GM19351 (cell line): ENCODE results near the gene USP47.

Experiments used
- ATAC-seq: cut with Tn5 transposase; IDR thresholded peaks from one replicate; pipeline ENCODE4 v1.9.1; 2021; ENCODE audit warnings: mild to moderate bottlenecking, moderate library complexity; ENCODE audit not compliant: unreplicated experiment

The USP47 gene

GRCh38 chr11:11979488-11980117 is 137.8 kb downstream of the USP47 start:
- ATAC-seq: no peak

GRCh38 chr11:11980200-11980599 is 138.4 kb downstream of the USP47 start:
- no peak for ATAC-seq

- no peak for ATAC-seq
Measured at GRCh38 chr11:11980841-11981308, 139.1 kb downstream of the USP47 start.

GRCh38 chr11:11981364-11981763 is 139.6 kb downstream of the USP47 start:
- ATAC-seq: no peak

- no peak for ATAC-seq
Measured at GRCh38 chr11:11981840-11982239, 140.1 kb downstream of the USP47 start.

- no peak for ATAC-seq
Measured at GRCh38 chr11:11982461-11982860, 140.7 kb downstream of the USP47 start.

- ATAC-seq: no peak
Measured at GRCh38 chr11:11982975-11983374, 141.2 kb downstream of the USP47 start.

- ATAC-seq: no peak
Measured at GRCh38 chr11:11983427-11983826, 141.7 kb downstream of the USP47 start.

GRCh38 chr11:11984563-11984962 is 142.8 kb downstream of the USP47 start:
- no peak for ATAC-seq

- no peak for ATAC-seq
Measured at GRCh38 chr11:11985016-11985715, 143.4 kb downstream of the USP47 start.

GRCh38 chr11:11985954-11986949 is 144.5 kb downstream of the USP47 start:
- no peak for ATAC-seq

GRCh38 chr11:11987503-11988022 is 145.8 kb downstream of the USP47 start:
- ATAC-seq: no peak

- ATAC-seq: no peak
Measured at GRCh38 chr11:11988099-11988651, 146.4 kb downstream of the USP47 start.

- ATAC-seq: no peak
Measured at GRCh38 chr11:11988681-11989261, 147.0 kb downstream of the USP47 start.

GRCh38 chr11:11989774-11990744 is 148.3 kb downstream of the USP47 start:
- no peak for ATAC-seq

- no peak for ATAC-seq
Measured at GRCh38 chr11:11992257-11993212, 150.8 kb downstream of the USP47 start.

GRCh38 chr11:11993839-11994238 is 152.1 kb downstream of the USP47 start:
- ATAC-seq: no peak

GRCh38 chr11:11995601-11996000 is 153.8 kb downstream of the USP47 start:
- no peak for ATAC-seq
